ENCODE measurements around the gene GALNT5. TPM values are rescaled to one million over a fixed set of nuclear protein-coding genes. Genes with fewer than 3 reads are reported as not detected.

GALNT5 gene
- polyA plus RNA-seq, 3 donors = not detected

DNA sequence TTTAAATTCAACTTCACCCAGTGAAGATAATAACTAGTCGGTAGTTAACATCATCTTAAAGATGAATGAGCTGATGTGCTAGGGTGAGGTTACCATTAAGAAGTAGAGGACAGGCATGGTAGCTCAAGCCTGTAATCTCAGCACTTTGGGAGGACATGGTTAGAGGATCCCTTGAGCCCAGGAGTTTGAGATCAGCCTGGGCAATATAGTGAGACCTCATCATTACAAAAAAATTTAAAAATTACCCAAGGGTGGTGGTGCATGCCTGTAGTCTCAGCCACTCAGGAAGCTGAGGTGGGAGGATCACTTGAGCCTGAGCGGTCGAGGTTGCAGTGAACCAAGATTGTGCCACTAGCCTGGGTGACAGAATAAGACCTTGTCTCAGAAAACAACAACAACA lies 4.7 kb downstream of the GALNT5 start:
- no peaks in the 10 kb centered on the region for H4K20me1 ChIP-seq (ENCODE audit: insufficient read depth, low read length)
- no peaks in the 10 kb centered on the region for H3K79me2 ChIP-seq (ENCODE audit: insufficient read depth, low read length)
- Mint-ChIP-seq H3K4me1 (peaks cover 12% of the 10 kb centered on the region), H3K4me3 (no peak overlapping the region), H3K36me3 (no peaks in the 10 kb centered on the region), H3K9me3 (no peaks in the 10 kb centered on the region), H3K27ac (no peak overlapping the region), H3K27me3 (ENCODE audit: low read depth in 3 of 3) (peaks cover 0 to 6% (median 2%) of the 10 kb centered on the region in 3 donors)
- WGBS (ENCODE audit: insufficient coverage) = no CpG with 5 or more reads among the region's 3 CpGs
- no peaks in the 10 kb centered on the region for H3K9me3 ChIP-seq (replicated peaks in 1 of 2; ENCODE audit: control insufficient read depth in 1 of 2, insufficient read depth in 1 of 2, low read length in 2 of 2)
- intact Hi-C loops (cut with micrococcal nuclease) = no loop called here
- H3K4me2 ChIP-seq (replicated peaks; ENCODE audit: extremely low read depth, low read length, poor library complexity, severe bottlenecking) = no peak overlapping the region
- DNase-seq = no peak
- no peak overlapping the region for H3K27ac ChIP-seq (ENCODE audit: low read depth in 1 of 2, low read length in 2 of 2)
- H3K4me3 ChIP-seq (replicated peaks in 1 of 3; ENCODE audit: low read depth in 2 of 3, low read length in 3 of 3) = no peak overlapping the region
- H2AFZ ChIP-seq (ENCODE audit: insufficient read depth, low read depth, low read length, poor library complexity, severe bottlenecking) = no peak overlapping the region
- peaks cover 0 to 3% of the 10 kb centered on the region in 2 donors for H3K4me1 ChIP-seq (ENCODE audit: control insufficient read depth in 1 of 2, insufficient read depth in 2 of 2, low read length in 2 of 2)
- no peaks in the 10 kb centered on the region for H3K36me3 ChIP-seq (replicated peaks in 1 of 2; ENCODE audit: control insufficient read depth in 1 of 2, insufficient read depth in 2 of 2, low read length in 2 of 2)
- no peaks in the 10 kb centered on the region for H3K27me3 ChIP-seq (ENCODE audit: control insufficient read depth in 2 of 2, insufficient read depth in 2 of 2, low read length in 2 of 2)
- H3K9ac ChIP-seq (ENCODE audit: insufficient read depth, low read length, poor library complexity, severe bottlenecking) = no peak overlapping the region
- no peak for TF ChIP-seq CTCF (IDR thresholded peaks at IDR 0.05)

GRCh38 chr2:157264099-157264498 lies 6.6 kb downstream of the GALNT5 start:
- Histone ChIP-seq H3K9me3 (replicated peaks in 1 of 2; ENCODE audit: control insufficient read depth in 1 of 2, insufficient read depth in 1 of 2, low read length in 2 of 2) (no peaks in the 10 kb centered on the region), H3K9ac (ENCODE audit: insufficient read depth, low read length, poor library complexity, severe bottlenecking) (no peak overlapping the region), H3K36me3 (replicated peaks in 1 of 2; ENCODE audit: control insufficient read depth in 1 of 2, insufficient read depth in 2 of 2, low read length in 2 of 2) (no peaks in the 10 kb centered on the region), H3K4me2 (replicated peaks; ENCODE audit: extremely low read depth, low read length, poor library complexity, severe bottlenecking) (no peak overlapping the region), H3K27ac (ENCODE audit: low read depth in 1 of 2, low read length in 2 of 2) (no peak overlapping the region), H3K4me1 (ENCODE audit: control insufficient read depth in 1 of 2, insufficient read depth in 2 of 2, low read length in 2 of 2) (no peaks in the 10 kb centered on the region), H4K20me1 (ENCODE audit: insufficient read depth, low read length) (no peaks in the 10 kb centered on the region), H3K4me3 (replicated peaks in 1 of 3; ENCODE audit: low read depth in 2 of 3, low read length in 3 of 3) (no peak overlapping the region), H3K79me2 (ENCODE audit: insufficient read depth, low read length) (no peaks in the 10 kb centered on the region), H2AFZ (ENCODE audit: insufficient read depth, low read depth, low read length, poor library complexity, severe bottlenecking) (no peak overlapping the region), H3K27me3 (ENCODE audit: control insufficient read depth in 2 of 2, insufficient read depth in 2 of 2, low read length in 2 of 2) (no peaks in the 10 kb centered on the region)
- intact Hi-C loops (cut with micrococcal nuclease) = no loop called here
- Mint-ChIP-seq H3K36me3 (no peaks in the 10 kb centered on the region), H3K27ac (no peak overlapping the region), H3K4me3 (no peak overlapping the region), H3K4me1 (peaks cover 4% of the 10 kb centered on the region), H3K9me3 (no peaks in the 10 kb centered on the region), H3K27me3 (ENCODE audit: low read depth in 3 of 3) (no peaks in the 10 kb centered on the region)
- no peak for DNase-seq
- no peak for TF ChIP-seq CTCF (IDR thresholded peaks at IDR 0.05)
- WGBS (ENCODE audit: insufficient coverage) = 94% methylated on average over 2 of the region's 3 CpGs
